CD4-positive, alpha-beta T cell (primary cell): Measurements from ENCODE around the gene NFYB. TPM values are rescaled to one million over a fixed set of nuclear protein-coding genes. Genes with fewer than 3 reads are reported as not detected.

Experiments used
- ATAC-seq: fragments of 200-7000 bp; cut with Tn5 transposase; one replicate; pipeline ENCODE4 v1.10.0; 2022; ENCODE audit warnings: mild to moderate bottlenecking; ENCODE audit not compliant: poor library complexity
- CTCF ChIA-PET: fragments of 350-600 bp; sonication (Branson Sonifier 250); formaldehyde crosslinking; loops from one replicate; lab custom pipeline; 2021; ENCODE audit warnings: antibody characterized with exemption, inconsistent platforms; lab: Charles Lee
- POLR2A ChIA-PET: fragments of 350-600 bp; sonication (Branson Sonifier 250); formaldehyde crosslinking; loops from one replicate; lab custom pipeline; 2021; ENCODE audit warnings: antibody characterized with exemption, inconsistent platforms; lab: Charles Lee
- DNase-seq, 14 experiments: peaks; one replicate each; pipeline ENCODE4 v3.0.0-alpha.2; 2013 to 2020; ENCODE audit warnings: mixed read lengths in 2 of 14
- H3K27ac ChIP-seq, 2 donors: one replicate each; pipeline versions ENCODE4 v1.5.1 to v1.7.0; 2013; ENCODE audit warnings: low read length in 2 of 2, low read depth in 1 of 2, mild to moderate bottlenecking in 1 of 2
- H3K27me3 ChIP-seq, 2 experiments: 1 replicate in 1 of 2; 2 replicates in 1 of 2; pipeline versions ENCODE4 v1.6.1 to v1.7.0; 2013; ENCODE audit warnings: low read length in 2 of 2, control low read depth in 1 of 2, mild to moderate bottlenecking in 1 of 2, moderate library complexity in 1 of 2; ENCODE audit not compliant: insufficient read depth in 2 of 2, control insufficient read depth in 1 of 2
- H3K36me3 ChIP-seq: one replicate; pipeline ENCODE4 v1.6.1; 2013; ENCODE audit warnings: low read length, control low read depth; ENCODE audit not compliant: insufficient read depth
- H3K4me1 ChIP-seq: one replicate; pipeline ENCODE4 v1.6.1; 2013; ENCODE audit warnings: low read length, control low read depth; ENCODE audit not compliant: insufficient read depth
- H3K4me3 ChIP-seq: one replicate; pipeline ENCODE4 v1.5.1; 2013; ENCODE audit warnings: mild to moderate bottlenecking, low read length, moderate library complexity
- H3K9me3 ChIP-seq, 2 experiments: 1 replicate in 1 of 2; 2 replicates in 1 of 2; pipeline versions ENCODE4 v1.6.1 to v1.7.0; 2013; ENCODE audit warnings: low read length in 2 of 2, mild to moderate bottlenecking in 2 of 2, control low read depth in 1 of 2, moderate library complexity in 1 of 2; ENCODE audit not compliant: control insufficient read depth in 1 of 2, insufficient read depth in 1 of 2
- H3K27ac Mint-ChIP-seq: one replicate; pipeline ENCODE4 v1.8.0; 2020; ENCODE audit warnings: mixed read lengths
- H3K27me3 Mint-ChIP-seq: one replicate; pipeline ENCODE4 v1.8.0; 2021; ENCODE audit warnings: mixed read lengths
- H3K36me3 Mint-ChIP-seq: one replicate; pipeline ENCODE4 v1.8.0; 2021; ENCODE audit warnings: low read depth, mixed read lengths
- H3K4me1 Mint-ChIP-seq: one replicate; pipeline ENCODE4 v1.8.0; 2021; ENCODE audit warnings: low read depth, mixed read lengths
- H3K4me3 Mint-ChIP-seq: one replicate; pipeline ENCODE4 v1.8.0; 2020; ENCODE audit warnings: mild to moderate bottlenecking, mixed read lengths
- H3K9me3 Mint-ChIP-seq: one replicate; pipeline ENCODE4 v1.8.0; 2020; ENCODE audit warnings: mixed read lengths
- CTCF ChIP-seq: fragments of 200-600 bp; IDR thresholded peaks from one replicate; pipeline ENCODE4 v1.8.0; 2022; ENCODE audit warnings: antibody characterized with exemption, mild to moderate bottlenecking
- intact Hi-C, 2 experiments: fragments of 100-400 bp; cut with DNase I in 1 of 2; cut with micrococcal nuclease in 1 of 2; formaldehyde crosslinking; loops; one replicate each; pipeline versions ENCODE4 v1.15.1 to v1.9.0; 2023 to 2025; cut with DNase I, micrococcal nuclease
- total RNA-seq, 174 experiments: library from RNA in 2 of 174; stranded (reverse) in 2 of 174; gene quantifications; one replicate each; pipeline ENCODE4 v1.2.3 and lab custom pipeline; 2021 to 2026

Gene NFYB
- total RNA-seq, 2 experiments from 2014 or later, result 12.8 to 14.6 TPM

- H3K9me3 Mint-ChIP-seq, result no peaks in the 10 kb centered on the region
- Histone ChIP-seq H3K4me3 (no peak overlapping the region), H3K27ac (no peak overlapping the region), H3K9me3 (no peaks in the 10 kb centered on the region), H3K4me1 (no peaks in the 10 kb centered on the region), H3K36me3 (peaks cover 13% of the 10 kb centered on the region), H3K27me3 (no peaks in the 10 kb centered on the region)
- ChIA-PET POLR2A (interaction anchor here (1.4 kb wide), 1 partner anchor 33 kb away, joined by 6 read pairs; the partner anchor contains the start of gene NFYB), CTCF (interaction anchor here (1.0 to 1.1 kb wide), 3 partner anchors 42 to 221 kb away, joined by 3 read pairs; no protein-coding TSS in a partner anchor)
- ATAC-seq, result no peak
- peaks cover 14% of the 10 kb centered on the region for H3K4me1 Mint-ChIP-seq
- TF ChIP-seq CTCF, result no peak
- no peaks in the 10 kb centered on the region for H3K27me3 Mint-ChIP-seq
- intact Hi-C loops, result no loop called here
- no peak overlapping the region for H3K27ac Mint-ChIP-seq
- peaks cover 37% of the 10 kb centered on the region for H3K36me3 Mint-ChIP-seq
- H3K4me3 Mint-ChIP-seq, result no peak overlapping the region
- no peak for DNase-seq
Measured at GRCh38 chr12:104105461-104105860, 32.5 kb downstream of the NFYB start.

- no peak overlapping the region for H3K27ac ChIP-seq
- peaks cover 59% of the 10 kb centered on the region for H3K36me3 ChIP-seq
- intact Hi-C loops, result no loop called here
- no peaks in the 10 kb centered on the region for H3K27me3 ChIP-seq
- no peak for ATAC-seq
- H3K9me3 ChIP-seq, result no peaks in the 10 kb centered on the region
- ChIA-PET CTCF (interaction anchor here (1.5 to 1.9 kb wide), 2 partner anchors 11 to 13 kb away, joined by 5 to 7 read pairs; no protein-coding TSS in a partner anchor), POLR2A (no interaction called here)
- Mint-ChIP-seq H3K36me3 (peaks cover 79% of the 10 kb centered on the region), H3K27ac (no peak overlapping the region), H3K9me3 (no peaks in the 10 kb centered on the region), H3K27me3 (no peaks in the 10 kb centered on the region), H3K4me1 (no peaks in the 10 kb centered on the region), H3K4me3 (no peak overlapping the region)
- H3K4me1 ChIP-seq, result no peaks in the 10 kb centered on the region
- no peak overlapping the region for H3K4me3 ChIP-seq
- no peak for TF ChIP-seq CTCF
- DNase-seq, result no peak
Measured at GRCh38 chr12:104097954-104098353, 40.1 kb downstream of the NFYB start.

- intact Hi-C loops, result no loop called here
- Mint-ChIP-seq H3K36me3 (peaks cover 77% of the 10 kb centered on the region), H3K27ac (no peak overlapping the region), H3K4me3 (no peak overlapping the region), H3K4me1 (no peaks in the 10 kb centered on the region), H3K9me3 (no peaks in the 10 kb centered on the region), H3K27me3 (no peaks in the 10 kb centered on the region)
- H3K27ac ChIP-seq, result no peak overlapping the region
- H3K36me3 ChIP-seq, result peaks cover 62% of the 10 kb centered on the region
- DNase-seq (no peak), ATAC-seq (no peak)
- H3K4me3 ChIP-seq, result no peak overlapping the region
- no peak for TF ChIP-seq CTCF
- ChIA-PET POLR2A (no interaction called here), CTCF (no interaction called here)
- no peaks in the 10 kb centered on the region for H3K4me1 ChIP-seq
- no peaks in the 10 kb centered on the region for H3K27me3 ChIP-seq
- no peaks in the 10 kb centered on the region for H3K9me3 ChIP-seq
Measured at GRCh38 chr12:104095289-104095688, 42.7 kb downstream of the NFYB start.
